HCT116 (cell line): ENCODE results near the gene RSPH4A.

Experiments
- CEBPB ChIP-seq: IDR thresholded peaks from 2 replicates; pipeline ENCODE4 v1.6.1; 2012; ENCODE audit warnings: low read depth
- CTCF ChIP-seq, 3 experiments: fragments of 200-600 bp in 1 of 3; sonication (generic) in 1 of 3; IDR thresholded peaks in 2 of 3; conservative IDR thresholded peaks in 1 of 3; 2 replicates each; pipeline ENCODE4 v1.5.1; 2012 to 2017; ENCODE audit warnings: low read depth in 2 of 3, low read length in 2 of 3, antibody characterized with exemption in 1 of 3, borderline replicate concordance in 1 of 3, control low read depth in 1 of 3, mild to moderate bottlenecking in 1 of 3, mixed read lengths in 1 of 3, mixed run types in 1 of 3, moderate library complexity in 1 of 3; ENCODE audit not compliant: insufficient read depth in 1 of 3
- EZH2 ChIP-seq: fragments of 200-600 bp; sonication (generic); IDR thresholded peaks from 2 replicates; pipeline ENCODE4 v1.6.1; 2017; ENCODE audit warnings: antibody characterized with exemption, mixed run types
- JUND ChIP-seq: IDR thresholded peaks from 2 replicates; pipeline ENCODE4 v1.6.1; 2012
- POLR2A ChIP-seq: IDR thresholded peaks from 2 replicates; pipeline ENCODE4 v1.7.0; 2011; ENCODE audit warnings: borderline replicate concordance; ENCODE audit not compliant: insufficient read depth, insufficient read length; ENCODE audit errors: extremely low read depth
- POLR2AphosphoS5 ChIP-seq: IDR thresholded peaks from 2 replicates; pipeline ENCODE4 v1.6.1; 2011; ENCODE audit warnings: mild to moderate bottlenecking, low read depth, low read length, moderate library complexity
- SIN3A ChIP-seq: IDR thresholded peaks from 2 replicates; pipeline ENCODE4 v1.6.1; 2012; ENCODE audit warnings: low read depth
- SP1 ChIP-seq: IDR thresholded peaks from 2 replicates; pipeline ENCODE4 v1.6.1; 2012; ENCODE audit warnings: low read depth
- TCF7L2 ChIP-seq: IDR thresholded peaks from 2 replicates; pipeline ENCODE4 v1.7.0; 2011; ENCODE audit warnings: borderline replicate concordance, inconsistent platforms; ENCODE audit not compliant: insufficient read depth, insufficient read length; ENCODE audit errors: extremely low read depth
- YY1 ChIP-seq: IDR thresholded peaks from 2 replicates; pipeline ENCODE4 v1.6.1; 2011; ENCODE audit warnings: low read length, low read depth, moderate library complexity, mild to moderate bottlenecking; ENCODE audit not compliant: insufficient replicate concordance; ENCODE audit errors: extremely low read depth
- ZBTB33 ChIP-seq: IDR thresholded peaks from 2 replicates; pipeline ENCODE4 v1.6.1; 2011; ENCODE audit warnings: mild to moderate bottlenecking, low read length, moderate library complexity; ENCODE audit not compliant: insufficient replicate concordance; ENCODE audit errors: extremely low read depth
- ZFX ChIP-seq: fragments of 450-650 bp; IDR thresholded peaks from 2 replicates; pipeline ENCODE4 v1.6.1; 2017

DNA sequence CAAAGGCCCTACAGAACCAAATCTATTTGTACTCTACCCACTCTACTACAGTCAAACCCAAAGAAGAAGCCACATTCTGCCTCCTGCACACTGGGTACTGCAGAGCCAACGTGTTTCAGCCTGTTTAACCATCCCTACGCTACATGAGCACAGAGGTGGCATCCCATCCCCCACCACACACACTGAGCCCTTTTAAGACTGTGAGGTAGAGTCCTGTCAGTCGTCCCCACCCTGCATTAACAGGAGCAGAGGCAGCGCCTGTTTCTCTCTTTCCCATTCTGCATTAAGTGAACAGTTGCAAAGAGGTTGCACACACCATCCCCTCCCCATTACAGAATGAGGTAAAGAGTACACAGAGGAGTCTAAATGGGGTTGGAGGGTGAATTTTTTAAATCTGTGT is 5.2 kb upstream of the RSPH4A start:
- no peak for TF ChIP-seq CTCF (IDR thresholded peaks at IDR 0.05 in 2 of 3, conservative IDR thresholded peaks at IDR 0.05 in 1 of 3; ENCODE audit: borderline replicate concordance in 1 of 3, insufficient read depth in 1 of 3, low read depth in 2 of 3, low read length in 2 of 3)
- TF ChIP-seq POLR2AphosphoS5, result no peak
- no peak for TF ChIP-seq JUND
- no peak for TF ChIP-seq POLR2A
- TF ChIP-seq CEBPB, result no peak
- TF ChIP-seq ZFX, result no peak
- no peak for TF ChIP-seq YY1
- TF ChIP-seq SP1, result no peak
- TF ChIP-seq SIN3A, result no peak
- TF ChIP-seq TCF7L2, result no peak
- TF ChIP-seq EZH2, result no peak
- TF ChIP-seq ZBTB33, result no peak
